ENCODE measurements around the gene RBMS1. TPM values are rescaled to one million over a fixed set of nuclear protein-coding genes. Genes with fewer than 3 reads are reported as not detected.

The RBMS1 gene
- total RNA-seq, 2 donors from 2014 or later: 45.0 to 62.1 TPM

- Mint-ChIP-seq H3K36me3 (ENCODE audit: low read depth) (peaks cover 66% of the 10 kb centered on the region), H3K27ac (no peak overlapping the region), H3K9me3 (no peaks in the 10 kb centered on the region), H3K4me1 (peaks cover 17% of the 10 kb centered on the region), H3K27me3 (no peaks in the 10 kb centered on the region), H3K4me3 (no peak overlapping the region)
- ATAC-seq (replicated peaks): no peak
Measured at GRCh38 chr2:160362018-160362417, 131.6 kb downstream of the RBMS1 start.

GRCh38 chr2:160360089-160360757 is 133.4 kb downstream of the RBMS1 start:
- Mint-ChIP-seq H3K36me3 (ENCODE audit: low read depth) (peaks cover 60% of the 10 kb centered on the region), H3K27ac (no peak overlapping the region), H3K4me1 (peaks cover 32% of the 10 kb centered on the region), H3K4me3 (no peak overlapping the region), H3K27me3 (no peaks in the 10 kb centered on the region), H3K9me3 (peaks cover 5% of the 10 kb centered on the region)
- ATAC-seq (replicated peaks): no peak

GRCh38 chr2:160358046-160358445 is 135.6 kb downstream of the RBMS1 start:
- Mint-ChIP-seq H3K36me3 (ENCODE audit: low read depth) (peaks cover 43% of the 10 kb centered on the region), H3K4me1 (peaks cover 37% of the 10 kb centered on the region), H3K4me3 (no peak overlapping the region), H3K27ac (no peak overlapping the region), H3K9me3 (peaks cover 5% of the 10 kb centered on the region), H3K27me3 (no peaks in the 10 kb centered on the region)
- no peak for ATAC-seq (replicated peaks)

GRCh38 chr2:160356485-160356884 is 137.1 kb downstream of the RBMS1 start:
- Mint-ChIP-seq H3K4me1 (peaks cover 48% of the 10 kb centered on the region), H3K27me3 (no peaks in the 10 kb centered on the region), H3K9me3 (peaks cover 5% of the 10 kb centered on the region), H3K36me3 (ENCODE audit: low read depth) (peaks cover 38% of the 10 kb centered on the region), H3K27ac (peak overlapping the region; percentile 19), H3K4me3 (no peak overlapping the region)
- ATAC-seq (replicated peaks): no peak

GRCh38 chr2:160355080-160355479 is 138.5 kb downstream of the RBMS1 start:
- no peaks in the 10 kb centered on the region for H3K27me3 Mint-ChIP-seq
- H3K9me3 Mint-ChIP-seq: peaks cover 5% of the 10 kb centered on the region
- H3K4me3 Mint-ChIP-seq: peak overlapping the region; percentile 32
- ATAC-seq (replicated peaks): no peak
- H3K27ac Mint-ChIP-seq: peak overlapping the region; percentile 72
- peaks cover 27% of the 10 kb centered on the region for H3K36me3 Mint-ChIP-seq (ENCODE audit: low read depth)
- H3K4me1 Mint-ChIP-seq: peaks cover 53% of the 10 kb centered on the region

GRCh38 chr2:160354677-160355076 is 138.9 kb downstream of the RBMS1 start:
- peaks cover 57% of the 10 kb centered on the region for H3K4me1 Mint-ChIP-seq
- H3K9me3 Mint-ChIP-seq: peaks cover 5% of the 10 kb centered on the region
- H3K36me3 Mint-ChIP-seq (ENCODE audit: low read depth): peaks cover 26% of the 10 kb centered on the region
- no peak overlapping the region for H3K4me3 Mint-ChIP-seq
- H3K27ac Mint-ChIP-seq: no peak overlapping the region
- no peak for ATAC-seq (replicated peaks)
- H3K27me3 Mint-ChIP-seq: no peaks in the 10 kb centered on the region

GRCh38 chr2:160353813-160354212 is 139.8 kb downstream of the RBMS1 start:
- Mint-ChIP-seq H3K27me3 (no peaks in the 10 kb centered on the region), H3K4me1 (peaks cover 64% of the 10 kb centered on the region), H3K36me3 (ENCODE audit: low read depth) (peaks cover 33% of the 10 kb centered on the region), H3K9me3 (peaks cover 5% of the 10 kb centered on the region), H3K27ac (no peak overlapping the region), H3K4me3 (no peak overlapping the region)
- no peak for ATAC-seq (replicated peaks)

GRCh38 chr2:160353166-160353565 is 140.4 kb downstream of the RBMS1 start:
- ATAC-seq (replicated peaks): peak; percentile 40
- Mint-ChIP-seq H3K27me3 (no peaks in the 10 kb centered on the region), H3K27ac (no peak overlapping the region), H3K4me1 (peaks cover 69% of the 10 kb centered on the region), H3K36me3 (ENCODE audit: low read depth) (peaks cover 35% of the 10 kb centered on the region), H3K9me3 (peaks cover 5% of the 10 kb centered on the region), H3K4me3 (no peak overlapping the region)

- Mint-ChIP-seq H3K27me3 (no peaks in the 10 kb centered on the region), H3K27ac (no peak overlapping the region), H3K36me3 (ENCODE audit: low read depth) (peaks cover 29% of the 10 kb centered on the region), H3K9me3 (peaks cover 5% of the 10 kb centered on the region), H3K4me3 (no peak overlapping the region), H3K4me1 (peaks cover 73% of the 10 kb centered on the region)
- ATAC-seq (replicated peaks): no peak
Measured at GRCh38 chr2:160352500-160352899, 141.1 kb downstream of the RBMS1 start.

GRCh38 chr2:160351956-160352355 is 141.7 kb downstream of the RBMS1 start:
- Mint-ChIP-seq H3K27ac (no peak overlapping the region), H3K36me3 (ENCODE audit: low read depth) (peaks cover 27% of the 10 kb centered on the region), H3K27me3 (no peaks in the 10 kb centered on the region), H3K4me1 (peaks cover 73% of the 10 kb centered on the region), H3K4me3 (peak overlapping the region; percentile 5), H3K9me3 (peaks cover 5% of the 10 kb centered on the region)
- peak; percentile 37 for ATAC-seq (replicated peaks)

- H3K27me3 Mint-ChIP-seq: no peaks in the 10 kb centered on the region
- no peaks in the 10 kb centered on the region for H3K9me3 Mint-ChIP-seq
Measured at GRCh38 chr2:160349306-160349705, 144.3 kb downstream of the RBMS1 start.

GRCh38 chr2:160347269-160347863 is 146.2 kb downstream of the RBMS1 start:
- peaks cover 14% of the 10 kb centered on the region for H3K36me3 Mint-ChIP-seq (ENCODE audit: low read depth)
- H3K4me1 Mint-ChIP-seq: peaks cover 62% of the 10 kb centered on the region
- H3K27ac Mint-ChIP-seq: peak overlapping the region; percentile 36
- H3K4me3 Mint-ChIP-seq: peak overlapping the region; percentile 20
- peak; percentile 77 for ATAC-seq (replicated peaks)
- H3K9me3 Mint-ChIP-seq: no peaks in the 10 kb centered on the region
- no peaks in the 10 kb centered on the region for H3K27me3 Mint-ChIP-seq

More at GRCh38 chr2:160349306-160349705, 144.3 kb downstream of the RBMS1 start:
- peaks cover 18% of the 10 kb centered on the region for H3K36me3 Mint-ChIP-seq (ENCODE audit: low read depth)
- no peak for ATAC-seq (replicated peaks)
- peak overlapping the region; percentile 66 for H3K27ac Mint-ChIP-seq
- peaks cover 67% of the 10 kb centered on the region for H3K4me1 Mint-ChIP-seq
- H3K4me3 Mint-ChIP-seq: no peak overlapping the region

- Mint-ChIP-seq H3K4me1 (peaks cover 58% of the 10 kb centered on the region), H3K27me3 (no peaks in the 10 kb centered on the region), H3K4me3 (peak overlapping the region; percentile 71), H3K9me3 (no peaks in the 10 kb centered on the region), H3K36me3 (ENCODE audit: low read depth) (peaks cover 14% of the 10 kb centered on the region), H3K27ac (peak overlapping the region; percentile 81)
- peak; percentile 67 for ATAC-seq (replicated peaks)
Measured at GRCh38 chr2:160345071-160345764, 148.4 kb downstream of the RBMS1 start.

GRCh38 chr2:160343404-160343803 is 150.2 kb downstream of the RBMS1 start:
- Mint-ChIP-seq H3K27ac (no peak overlapping the region), H3K4me3 (no peak overlapping the region), H3K27me3 (no peaks in the 10 kb centered on the region), H3K9me3 (no peaks in the 10 kb centered on the region), H3K4me1 (peaks cover 58% of the 10 kb centered on the region), H3K36me3 (ENCODE audit: low read depth) (peaks cover 5% of the 10 kb centered on the region)
- no peak for ATAC-seq (replicated peaks)

- peak overlapping the region; percentile 33 for H3K4me3 Mint-ChIP-seq
- H3K4me1 Mint-ChIP-seq: peaks cover 45% of the 10 kb centered on the region
- H3K9me3 Mint-ChIP-seq: no peaks in the 10 kb centered on the region
- peak; percentile 44 for ATAC-seq (replicated peaks)
- H3K36me3 Mint-ChIP-seq (ENCODE audit: low read depth): peaks cover 5% of the 10 kb centered on the region
- H3K27me3 Mint-ChIP-seq: no peaks in the 10 kb centered on the region
- peak overlapping the region; percentile 45 for H3K27ac Mint-ChIP-seq
Measured at GRCh38 chr2:160339726-160340125, 153.9 kb downstream of the RBMS1 start.
